ENCODE data around the gene ZNF362. TPM values are rescaled to one million over a fixed set of nuclear protein-coding genes. Genes with fewer than 3 reads are reported as not detected.

ZNF362 gene
- total RNA-seq, 1 experiment from 2014 or later = 11.1 TPM

DNA sequence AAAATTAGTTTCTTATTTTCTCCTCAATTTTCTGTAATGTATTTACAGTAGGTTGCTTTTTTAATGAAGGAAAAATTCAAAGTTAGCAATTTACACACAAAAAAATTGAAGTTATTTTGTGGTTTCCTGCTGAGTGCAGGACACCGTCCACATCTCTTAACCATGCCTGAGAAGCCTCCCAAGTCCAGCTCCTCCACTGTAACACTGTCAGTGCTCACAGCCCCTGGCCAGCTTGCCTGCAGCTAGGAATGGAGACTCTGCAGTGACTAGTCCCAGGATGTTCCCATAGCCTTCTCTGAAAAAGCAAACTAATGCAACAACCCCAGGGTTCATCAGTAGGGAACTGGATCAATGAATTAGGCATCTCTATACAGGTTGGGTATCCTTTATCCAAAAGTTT lies 61.1 kb downstream of the ZNF362 start (continued):
- TF ChIP-seq, protein P1, sequence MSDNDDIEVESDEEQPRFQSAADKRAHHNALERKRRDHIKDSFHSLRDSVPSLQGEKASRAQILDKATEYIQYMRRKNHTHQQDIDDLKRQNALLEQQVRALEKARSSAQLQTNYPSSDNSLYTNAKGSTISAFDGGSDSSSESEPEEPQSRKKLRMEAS (IDR thresholded peaks at IDR 0.05) = no peak
- TF ChIP-seq ZBTB33 (IDR thresholded peaks at IDR 0.05; ENCODE audit: extremely low read depth, insufficient replicate concordance, low read length) = no peak

DNA sequence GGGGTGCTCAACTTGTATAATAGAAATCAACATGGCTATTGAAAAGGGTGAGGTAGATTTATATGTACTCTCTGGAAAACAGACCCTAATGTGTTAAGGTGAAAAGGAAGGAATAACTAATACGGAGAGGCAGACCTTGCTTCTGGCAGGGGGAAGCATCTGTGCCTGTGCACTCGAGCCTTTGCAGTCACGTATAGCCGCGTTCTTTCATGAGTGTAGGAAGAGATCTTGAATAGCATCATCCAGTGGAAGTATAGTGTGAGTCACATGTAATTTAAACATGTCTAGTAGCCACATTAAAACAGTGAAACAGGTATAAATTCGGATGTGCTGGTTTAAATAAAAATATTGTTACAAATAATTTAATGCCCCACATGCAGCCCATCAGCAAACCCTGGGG lies 61.7 kb downstream of the ZNF362 start:
- POLR2A ChIA-PET = no interaction called here
- H3K27me3 ChIP-seq (ENCODE audit: insufficient read depth, low read length) = no peaks in the 10 kb centered on the region
- H3K27ac ChIP-seq (ENCODE audit: low read depth, low read length) = no peak overlapping the region
- no peaks in the 10 kb centered on the region for H3K79me2 ChIP-seq (ENCODE audit: insufficient read depth, low read length)
- peaks cover under 1 to 1% of the 10 kb centered on the region in 2 experiments; a peak in 2 of 4 replicates for H3K36me3 ChIP-seq (ENCODE audit: control insufficient read depth in 1 of 2, insufficient read depth in 2 of 2, low read length in 2 of 2)
- H3K9me2 ChIP-seq (ENCODE audit: insufficient read depth) = no peaks in the 10 kb centered on the region
- intact Hi-C loops (cut with micrococcal nuclease) = no loop called here
- H2AFZ ChIP-seq (ENCODE audit: low read depth, low read length, poor library complexity, severe bottlenecking) = no peak overlapping the region
- no peak overlapping the region for H3K4me3 ChIP-seq (replicated peaks in 1 of 2; ENCODE audit: low read depth in 1 of 2, low read length in 2 of 2)
- BruUV-seq (replicated peaks) = no TSS peak
- CTCF ChIA-PET = no interaction called here
- no peak for DNase-seq (ENCODE audit: low read depth, low spot score)
- no peak for ATAC-seq
- H3K9ac ChIP-seq (ENCODE audit: low read length) = no peak overlapping the region
- TF ChIP-seq RAD21 (IDR thresholded peaks at IDR 0.05; ENCODE audit: low read depth) = no peak
- TF ChIP-seq SP1 (IDR thresholded peaks at IDR 0.05; ENCODE audit: low read depth) = no peak
- no peak for TF ChIP-seq EZH2phosphoT487 (IDR thresholded peaks at IDR 0.05; ENCODE audit: borderline replicate concordance)
- TF ChIP-seq SIN3A (IDR thresholded peaks at IDR 0.05; ENCODE audit: low read depth) = no peak
- no peaks in the 10 kb centered on the region for H3K9me3 ChIP-seq (ENCODE audit: control insufficient read depth in 1 of 2, insufficient read depth in 1 of 2, low read depth in 1 of 2, low read length in 2 of 2)
- no peaks in the 10 kb centered on the region for H3K4me1 ChIP-seq (ENCODE audit: control insufficient read depth in 1 of 2, insufficient read depth in 2 of 2, low read length in 2 of 2)
- RAD21 ChIA-PET (ENCODE audit: low non-redundant PET in 1 of 2, low total read pairs in 2 of 2, uncharacterized antibody in 2 of 2, unreplicated experiment in 2 of 2) = no interaction called here
- no peaks in the 10 kb centered on the region for H4K20me1 ChIP-seq (ENCODE audit: insufficient read depth)
- H3K4me2 ChIP-seq (ENCODE audit: low read length) = no peak overlapping the region

Measured in HCT116 (cell line).